H1 (cell line): ENCODE results near the gene ST8SIA2. TPM values are rescaled to one million over a fixed set of nuclear protein-coding genes. Genes with fewer than 3 reads are reported as not detected.

Source experiments
- BACH1 ChIP-seq: IDR thresholded peaks from 2 replicates; pipeline ENCODE4 v1.6.1; 2012; ENCODE audit warnings: low read length, improper control_type of control experiment
- CHD2 ChIP-seq: IDR thresholded peaks from 2 replicates; pipeline ENCODE4 v1.6.1; 2012; ENCODE audit warnings: low read length, improper control_type of control experiment
- CHD7 ChIP-seq: fragments of 300-600 bp; sonication (generic); IDR thresholded peaks from 2 replicates; pipeline ENCODE4 v1.7.1; 2012; ENCODE audit warnings: low read length, moderate library complexity, mild to moderate bottlenecking, inconsistent platforms; ENCODE audit not compliant: insufficient replicate concordance
- FOSL1 ChIP-seq: IDR thresholded peaks from 2 replicates; pipeline ENCODE4 v1.6.1; 2011; ENCODE audit warnings: mild to moderate bottlenecking, low read depth, low read length, moderate library complexity; ENCODE audit not compliant: insufficient read depth
- GABPA ChIP-seq: IDR thresholded peaks from 2 replicates; pipeline ENCODE4 v1.6.1; 2011; ENCODE audit warnings: mild to moderate bottlenecking, low read length, moderate library complexity, borderline replicate concordance; ENCODE audit not compliant: insufficient read depth
- RNF2 ChIP-seq: fragments of 200-900, 300-1000 bp; sonication (generic); IDR thresholded peaks from 2 replicates; pipeline ENCODE4 v1.7.1; 2016; ENCODE audit warnings: borderline replicate concordance, low read depth, mild to moderate bottlenecking, antibody characterized with exemption, low read length; ENCODE audit not compliant: poor library complexity, severe bottlenecking; ENCODE audit errors: missing control alignments
- polyA plus RNA-seq, 7 experiments: library from polyadenylated mRNA; depleted of rRNA in 3 of 7; stranded (reverse) in 5 of 7; unstranded in 2 of 7; fragments of >200 nt in 5 of 7; fragments of 200-250 nt in 2 of 7; gene quantifications; 1 replicate in 5 of 7; 2 replicates in 1 of 7; 4 replicates in 1 of 7; pipeline versions ENCODE4 v1.2.1 to v1.2.3, GENCODE V29; 2011 to 2013; ENCODE audit warnings: missing spikeins in 2 of 7, mixed read lengths in 2 of 7
- total RNA-seq: library from RNA; stranded (reverse); fragmentation: NEBNext Ultra II Directional; extraction: Animal tissue kit (Norgen Biotek cat#: 25700); gene quantifications from 2 replicates; pipeline ENCODE4 v1.2.1, GENCODE V29; 2021

The ST8SIA2 gene
- total and polyA plus RNA-seq, 2 of the 8 experiments (the other 6 are each of a cell fraction or from before 2014, with no cell fraction given): 3.0 to 4.5 TPM

- no peak for TF ChIP-seq GABPA
- no peak for TF ChIP-seq FOSL1
- no peak for TF ChIP-seq CHD2
- no peak for TF ChIP-seq CHD7
- TF ChIP-seq BACH1: no peak
- TF ChIP-seq RNF2: no peak
- TF ChIP-seq, all 59 proteins: peak for 0
Measured at GRCh38 chr15:92455271-92455670, 61.6 kb downstream of the ST8SIA2 start (continued).
